A549 (cell line): ENCODE data around the gene PLEKHH1.

Experiments used
- CEBPB ChIP-seq, 2 experiments: fragments of >200 bp in 1 of 2; sonication (Bioruptor Twin) in 1 of 2; formaldehyde crosslinking in 1 of 2; IDR thresholded peaks; 2 replicates each; pipeline ENCODE4 v1.6.1; 2012 to 2016
- EP300 ChIP-seq, 2 experiments: fragments of >200 bp; sonication (Bioruptor Twin); formaldehyde crosslinking; IDR thresholded peaks; 2 replicates in 1 of 2; 3 replicates in 1 of 2; pipeline ENCODE4 v1.6.1; 2016 to 2017
- FOSL2 ChIP-seq, 2 experiments: fragments of 450-650 bp in 1 of 2; fragments of >200 bp in 1 of 2; sonication (Bioruptor Twin) in 1 of 2; formaldehyde crosslinking; IDR thresholded peaks; 2 replicates each; pipeline versions ENCODE4 v1.5.0 to v1.6.1; 2016 to 2020; ENCODE audit warnings: mild to moderate bottlenecking in 1 of 2, moderate library complexity in 1 of 2
- HOXA7 ChIP-seq: fragments of 250-450 bp; sonication (Bioruptor Pico); IDR thresholded peaks from 2 replicates; pipeline ENCODE4 v1.5.0; 2020; ENCODE audit warnings: mild to moderate bottlenecking, moderate library complexity
- KDM1A ChIP-seq: fragments of 200-600 bp; sonication (generic); IDR thresholded peaks from 2 replicates; pipeline ENCODE4 v1.6.1; 2016; ENCODE audit warnings: low read depth, mild to moderate bottlenecking
- POLR2A ChIP-seq: IDR thresholded peaks from 2 replicates; pipeline ENCODE4 v1.6.1; 2012; ENCODE audit warnings: mild to moderate bottlenecking, low read length
- POLR2AphosphoS2 ChIP-seq: conservative IDR thresholded peaks from 2 replicates; pipeline ENCODE4 v1.6.1; 2012; ENCODE audit warnings: low read length, improper control_type of control experiment, inconsistent platforms
- RFX5 ChIP-seq: fragments of 450-650 bp; IDR thresholded peaks from 2 replicates; pipeline ENCODE4 v1.7.1; 2014; ENCODE audit warnings: antibody characterized with exemption, mild to moderate bottlenecking, moderate library complexity
- TFCP2L1 ChIP-seq: fragments of 250-450 bp; sonication (Bioruptor Pico); IDR thresholded peaks from 2 replicates; pipeline ENCODE4 v1.5.0; 2021; ENCODE audit warnings: mild to moderate bottlenecking
- TF ChIP-seq, protein P1 (sequence below): IDR thresholded peaks from 2 replicates; pipeline ENCODE4 v1.6.1; 2012; ENCODE audit warnings: low read depth, borderline replicate concordance
- TF ChIP-seq, protein P2 (sequence below): IDR thresholded peaks from 2 replicates; pipeline ENCODE4 v1.6.1; 2012
- TF ChIP-seq, protein P3 (sequence below): fragments of >200 bp; sonication (Bioruptor Twin); formaldehyde crosslinking; IDR thresholded peaks from 3 replicates; pipeline ENCODE4 v1.5.1; 2016
- TF ChIP-seq, protein P4 (sequence below): fragments of 200-600 bp; sonication (generic); IDR thresholded peaks from 2 replicates; pipeline ENCODE4 v1.6.1; 2016; ENCODE audit warnings: antibody characterized with exemption, mild to moderate bottlenecking, moderate library complexity

DNA sequence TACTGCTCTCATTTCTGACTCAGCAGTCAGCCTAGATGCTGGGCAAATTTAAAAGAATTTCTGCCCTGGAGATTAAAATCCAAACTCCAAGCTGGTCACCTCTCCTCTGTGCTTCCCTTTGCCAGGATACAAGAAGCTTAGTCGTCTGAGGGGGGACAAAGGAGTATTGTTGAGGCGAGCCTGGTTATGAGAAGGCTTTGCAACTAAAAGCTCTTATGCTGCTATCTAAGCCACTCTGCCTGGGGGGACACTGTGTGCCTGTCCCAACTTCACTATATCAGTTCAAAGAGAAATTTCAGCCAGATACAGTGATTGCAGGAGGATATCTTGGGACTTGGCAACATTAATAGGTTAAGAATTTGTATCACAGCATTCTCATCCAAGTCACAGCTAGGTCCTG is 10.8 kb upstream of the PLEKHH1 start:
- TF ChIP-seq, protein P1, sequence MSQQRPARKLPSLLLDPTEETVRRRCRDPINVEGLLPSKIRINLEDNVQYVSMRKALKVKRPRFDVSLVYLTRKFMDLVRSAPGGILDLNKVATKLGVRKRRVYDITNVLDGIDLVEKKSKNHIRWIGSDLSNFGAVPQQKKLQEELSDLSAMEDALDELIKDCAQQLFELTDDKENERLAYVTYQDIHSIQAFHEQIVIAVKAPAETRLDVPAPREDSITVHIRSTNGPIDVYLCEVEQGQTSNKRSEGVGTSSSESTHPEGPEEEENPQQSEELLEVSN, result no peak
- no peak for TF ChIP-seq TFCP2L1
- TF ChIP-seq, protein P2, sequence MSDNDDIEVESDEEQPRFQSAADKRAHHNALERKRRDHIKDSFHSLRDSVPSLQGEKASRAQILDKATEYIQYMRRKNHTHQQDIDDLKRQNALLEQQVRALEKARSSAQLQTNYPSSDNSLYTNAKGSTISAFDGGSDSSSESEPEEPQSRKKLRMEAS, result no peak
- TF ChIP-seq POLR2A, result no peak
- no peak for TF ChIP-seq EP300 (IDR thresholded peaks at IDR 0.05)
- TF ChIP-seq RFX5, result no peak
- TF ChIP-seq, protein P3, sequence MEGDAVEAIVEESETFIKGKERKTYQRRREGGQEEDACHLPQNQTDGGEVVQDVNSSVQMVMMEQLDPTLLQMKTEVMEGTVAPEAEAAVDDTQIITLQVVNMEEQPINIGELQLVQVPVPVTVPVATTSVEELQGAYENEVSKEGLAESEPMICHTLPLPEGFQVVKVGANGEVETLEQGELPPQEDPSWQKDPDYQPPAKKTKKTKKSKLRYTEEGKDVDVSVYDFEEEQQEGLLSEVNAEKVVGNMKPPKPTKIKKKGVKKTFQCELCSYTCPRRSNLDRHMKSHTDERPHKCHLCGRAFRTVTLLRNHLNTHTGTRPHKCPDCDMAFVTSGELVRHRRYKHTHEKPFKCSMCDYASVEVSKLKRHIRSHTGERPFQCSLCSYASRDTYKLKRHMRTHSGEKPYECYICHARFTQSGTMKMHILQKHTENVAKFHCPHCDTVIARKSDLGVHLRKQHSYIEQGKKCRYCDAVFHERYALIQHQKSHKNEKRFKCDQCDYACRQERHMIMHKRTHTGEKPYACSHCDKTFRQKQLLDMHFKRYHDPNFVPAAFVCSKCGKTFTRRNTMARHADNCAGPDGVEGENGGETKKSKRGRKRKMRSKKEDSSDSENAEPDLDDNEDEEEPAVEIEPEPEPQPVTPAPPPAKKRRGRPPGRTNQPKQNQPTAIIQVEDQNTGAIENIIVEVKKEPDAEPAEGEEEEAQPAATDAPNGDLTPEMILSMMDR, result no peak
- TF ChIP-seq FOSL2 (IDR thresholded peaks at IDR 0.05), result no peak
- TF ChIP-seq FOSL2 (CRISPR knock-in tag; IDR thresholded peaks at IDR 0.05), result no peak
- TF ChIP-seq, protein P4, sequence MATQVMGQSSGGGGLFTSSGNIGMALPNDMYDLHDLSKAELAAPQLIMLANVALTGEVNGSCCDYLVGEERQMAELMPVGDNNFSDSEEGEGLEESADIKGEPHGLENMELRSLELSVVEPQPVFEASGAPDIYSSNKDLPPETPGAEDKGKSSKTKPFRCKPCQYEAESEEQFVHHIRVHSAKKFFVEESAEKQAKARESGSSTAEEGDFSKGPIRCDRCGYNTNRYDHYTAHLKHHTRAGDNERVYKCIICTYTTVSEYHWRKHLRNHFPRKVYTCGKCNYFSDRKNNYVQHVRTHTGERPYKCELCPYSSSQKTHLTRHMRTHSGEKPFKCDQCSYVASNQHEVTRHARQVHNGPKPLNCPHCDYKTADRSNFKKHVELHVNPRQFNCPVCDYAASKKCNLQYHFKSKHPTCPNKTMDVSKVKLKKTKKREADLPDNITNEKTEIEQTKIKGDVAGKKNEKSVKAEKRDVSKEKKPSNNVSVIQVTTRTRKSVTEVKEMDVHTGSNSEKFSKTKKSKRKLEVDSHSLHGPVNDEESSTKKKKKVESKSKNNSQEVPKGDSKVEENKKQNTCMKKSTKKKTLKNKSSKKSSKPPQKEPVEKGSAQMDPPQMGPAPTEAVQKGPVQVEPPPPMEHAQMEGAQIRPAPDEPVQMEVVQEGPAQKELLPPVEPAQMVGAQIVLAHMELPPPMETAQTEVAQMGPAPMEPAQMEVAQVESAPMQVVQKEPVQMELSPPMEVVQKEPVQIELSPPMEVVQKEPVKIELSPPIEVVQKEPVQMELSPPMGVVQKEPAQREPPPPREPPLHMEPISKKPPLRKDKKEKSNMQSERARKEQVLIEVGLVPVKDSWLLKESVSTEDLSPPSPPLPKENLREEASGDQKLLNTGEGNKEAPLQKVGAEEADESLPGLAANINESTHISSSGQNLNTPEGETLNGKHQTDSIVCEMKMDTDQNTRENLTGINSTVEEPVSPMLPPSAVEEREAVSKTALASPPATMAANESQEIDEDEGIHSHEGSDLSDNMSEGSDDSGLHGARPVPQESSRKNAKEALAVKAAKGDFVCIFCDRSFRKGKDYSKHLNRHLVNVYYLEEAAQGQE, result no peak
- no peak for TF ChIP-seq KDM1A
- no peak for TF ChIP-seq HOXA7
- no peak for TF ChIP-seq POLR2AphosphoS2
- no peak for TF ChIP-seq CEBPB (IDR thresholded peaks at IDR 0.05)
